GM12801 (cell line): ENCODE measurements around the gene SLC35A5.

ENCODE experiments used
- CTCF ChIP-seq: IDR thresholded peaks from one replicate; pipeline ENCODE4 v1.5.1; 2011; ENCODE audit warnings: control low read depth; ENCODE audit not compliant: insufficient read length; ENCODE audit errors: extremely low read depth

SLC35A5 gene

GRCh38 chr3:112629425-112629824 is 67.6 kb downstream of the SLC35A5 start:
- TF ChIP-seq CTCF: no peak

- no peak for TF ChIP-seq CTCF
Measured at GRCh38 chr3:112631257-112631656, 69.4 kb downstream of the SLC35A5 start.

GRCh38 chr3:112632596-112632995 is 70.8 kb downstream of the SLC35A5 start:
- no peak for TF ChIP-seq CTCF

- TF ChIP-seq CTCF: no peak
Measured at GRCh38 chr3:112633191-112633590, 71.3 kb downstream of the SLC35A5 start.

- TF ChIP-seq CTCF: no peak
Measured at GRCh38 chr3:112633757-112634156, 71.9 kb downstream of the SLC35A5 start.

- no peak for TF ChIP-seq CTCF
Measured at GRCh38 chr3:112634786-112635541, 73.1 kb downstream of the SLC35A5 start.
